ENCODE measurements around the gene KATNB1. TPM values are rescaled to one million over a fixed set of nuclear protein-coding genes. Genes with fewer than 3 reads are reported as not detected.

Gene KATNB1
- total RNA-seq, 1 donor: 23.7 TPM

DNA sequence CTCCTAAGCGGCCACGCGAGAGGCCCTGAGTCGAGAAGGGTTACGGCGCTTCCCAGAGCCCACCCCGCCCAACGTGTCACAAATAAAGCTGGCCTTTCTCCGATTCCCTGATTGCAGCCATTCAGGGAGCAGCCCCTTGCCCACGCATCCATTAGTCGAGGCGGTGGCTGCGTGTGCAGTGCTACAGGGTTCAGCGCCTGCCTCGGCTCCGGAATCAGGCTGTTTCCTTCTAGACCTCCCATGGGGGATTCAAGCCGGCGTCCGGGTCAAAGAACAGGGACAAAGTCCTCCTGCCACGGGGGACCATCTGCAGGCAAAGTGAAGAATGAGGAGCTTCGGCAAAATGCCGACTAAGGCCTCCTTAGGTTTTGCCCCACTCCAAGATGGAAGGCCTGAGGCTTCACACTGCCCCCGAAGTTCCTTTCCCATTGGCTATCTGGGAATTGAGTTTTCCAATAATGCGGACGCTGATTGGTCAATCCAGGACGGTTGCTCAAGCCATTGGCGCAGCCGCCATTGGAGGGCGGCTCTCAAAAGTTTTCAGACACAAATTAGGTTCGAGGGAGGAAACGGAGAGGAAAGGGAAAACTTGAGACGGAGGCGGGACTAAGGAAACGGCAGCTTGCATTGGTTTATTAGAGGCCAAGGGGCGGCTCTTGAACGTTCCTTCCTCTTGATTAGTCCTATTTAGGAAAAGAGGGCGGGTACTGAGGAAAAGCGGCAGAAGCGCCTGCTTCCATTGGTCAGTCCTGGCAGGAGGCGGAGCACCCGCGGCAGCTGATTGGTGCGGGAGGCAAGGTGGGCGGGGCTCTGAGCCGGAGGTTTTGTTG is 430 bp upstream of the KATNB1 start:
- TF ChIP-seq, protein P1, sequence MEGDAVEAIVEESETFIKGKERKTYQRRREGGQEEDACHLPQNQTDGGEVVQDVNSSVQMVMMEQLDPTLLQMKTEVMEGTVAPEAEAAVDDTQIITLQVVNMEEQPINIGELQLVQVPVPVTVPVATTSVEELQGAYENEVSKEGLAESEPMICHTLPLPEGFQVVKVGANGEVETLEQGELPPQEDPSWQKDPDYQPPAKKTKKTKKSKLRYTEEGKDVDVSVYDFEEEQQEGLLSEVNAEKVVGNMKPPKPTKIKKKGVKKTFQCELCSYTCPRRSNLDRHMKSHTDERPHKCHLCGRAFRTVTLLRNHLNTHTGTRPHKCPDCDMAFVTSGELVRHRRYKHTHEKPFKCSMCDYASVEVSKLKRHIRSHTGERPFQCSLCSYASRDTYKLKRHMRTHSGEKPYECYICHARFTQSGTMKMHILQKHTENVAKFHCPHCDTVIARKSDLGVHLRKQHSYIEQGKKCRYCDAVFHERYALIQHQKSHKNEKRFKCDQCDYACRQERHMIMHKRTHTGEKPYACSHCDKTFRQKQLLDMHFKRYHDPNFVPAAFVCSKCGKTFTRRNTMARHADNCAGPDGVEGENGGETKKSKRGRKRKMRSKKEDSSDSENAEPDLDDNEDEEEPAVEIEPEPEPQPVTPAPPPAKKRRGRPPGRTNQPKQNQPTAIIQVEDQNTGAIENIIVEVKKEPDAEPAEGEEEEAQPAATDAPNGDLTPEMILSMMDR (IDR thresholded peaks at IDR 0.05; ENCODE audit: insufficient read depth, low read length): no peak
- DNase-seq (ENCODE audit: low read depth): peak; percentile 100
- peak overlapping the region; percentile 99 for H3K4me3 ChIP-seq (ENCODE audit: low read depth, low read length)

DNA sequence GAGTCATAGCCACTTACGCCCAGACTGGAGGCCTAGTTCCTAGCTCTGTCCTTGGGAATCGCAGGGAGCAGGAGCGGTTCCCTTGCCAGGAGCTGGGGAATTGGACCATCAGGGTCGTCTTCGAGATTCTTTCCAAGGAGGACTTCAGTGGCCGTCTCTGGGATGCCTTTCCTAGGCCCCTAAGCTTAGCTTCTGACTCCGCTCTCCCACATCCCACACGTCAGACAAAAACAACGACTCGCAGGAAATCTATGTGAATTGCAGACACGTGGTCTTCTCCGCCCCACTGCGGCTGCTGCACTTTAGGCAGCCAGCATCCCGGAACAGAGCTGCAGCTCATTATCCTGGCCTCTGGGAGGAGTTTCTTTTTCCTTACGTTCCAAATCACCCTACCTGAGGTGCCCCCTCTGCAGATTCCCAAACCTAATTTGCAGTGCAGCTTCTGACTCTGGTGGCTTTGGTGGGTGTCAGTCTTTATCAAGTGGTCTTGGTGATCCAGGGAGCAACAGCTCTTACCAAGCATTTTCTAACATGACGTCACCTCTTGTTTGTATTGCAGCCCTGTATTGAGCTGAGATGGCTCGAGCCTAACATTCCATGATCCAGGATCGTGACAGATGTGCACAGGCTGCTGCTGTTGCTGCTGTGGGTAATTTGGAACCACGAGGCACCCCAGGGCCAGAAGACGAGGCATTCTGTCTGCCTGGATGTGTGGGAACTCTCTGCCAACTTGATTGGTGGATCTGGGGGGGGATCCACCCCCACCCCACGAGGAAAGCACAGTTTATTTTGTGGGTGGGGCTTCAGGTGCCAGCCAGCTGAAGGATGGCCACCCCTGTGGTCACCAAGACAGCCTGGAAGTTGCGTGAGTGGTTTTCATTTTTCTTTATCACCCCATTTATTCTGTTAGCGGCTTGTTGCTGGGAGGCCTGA is 1.1 kb downstream of the KATNB1 start:
- DNase-seq (ENCODE audit: low read depth): peak; percentile 75
- TF ChIP-seq, protein P1 (IDR thresholded peaks at IDR 0.05; ENCODE audit: insufficient read depth, low read length): peak; percentile 26
- H3K4me3 ChIP-seq (ENCODE audit: low read depth, low read length): peak overlapping the region; percentile 99

DNA sequence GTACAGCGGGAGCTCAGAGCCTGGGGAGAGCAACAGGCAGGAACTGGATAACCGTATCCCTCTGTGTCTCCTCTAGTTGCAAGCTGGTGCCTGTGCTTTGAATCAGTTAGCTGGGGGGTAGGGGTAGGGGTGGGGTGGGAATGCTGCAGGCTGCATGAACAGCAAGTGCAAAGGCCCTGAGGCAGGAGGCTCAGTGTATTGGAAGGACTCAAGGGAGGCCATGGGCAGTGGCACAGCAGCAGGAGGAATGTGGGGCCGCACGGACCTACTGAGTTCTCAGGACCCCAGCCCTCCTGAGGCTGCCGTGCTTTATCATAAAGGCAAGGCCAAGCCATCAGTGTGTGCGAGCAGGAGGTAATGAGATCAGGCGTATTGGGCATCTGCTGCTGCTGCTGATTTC is 3.3 kb downstream of the KATNB1 start:
- TF ChIP-seq, protein P1 (IDR thresholded peaks at IDR 0.05; ENCODE audit: insufficient read depth, low read length): no peak
- no peak overlapping the region for H3K4me3 ChIP-seq (ENCODE audit: low read depth, low read length)
- no peak for DNase-seq (ENCODE audit: low read depth)

DNA sequence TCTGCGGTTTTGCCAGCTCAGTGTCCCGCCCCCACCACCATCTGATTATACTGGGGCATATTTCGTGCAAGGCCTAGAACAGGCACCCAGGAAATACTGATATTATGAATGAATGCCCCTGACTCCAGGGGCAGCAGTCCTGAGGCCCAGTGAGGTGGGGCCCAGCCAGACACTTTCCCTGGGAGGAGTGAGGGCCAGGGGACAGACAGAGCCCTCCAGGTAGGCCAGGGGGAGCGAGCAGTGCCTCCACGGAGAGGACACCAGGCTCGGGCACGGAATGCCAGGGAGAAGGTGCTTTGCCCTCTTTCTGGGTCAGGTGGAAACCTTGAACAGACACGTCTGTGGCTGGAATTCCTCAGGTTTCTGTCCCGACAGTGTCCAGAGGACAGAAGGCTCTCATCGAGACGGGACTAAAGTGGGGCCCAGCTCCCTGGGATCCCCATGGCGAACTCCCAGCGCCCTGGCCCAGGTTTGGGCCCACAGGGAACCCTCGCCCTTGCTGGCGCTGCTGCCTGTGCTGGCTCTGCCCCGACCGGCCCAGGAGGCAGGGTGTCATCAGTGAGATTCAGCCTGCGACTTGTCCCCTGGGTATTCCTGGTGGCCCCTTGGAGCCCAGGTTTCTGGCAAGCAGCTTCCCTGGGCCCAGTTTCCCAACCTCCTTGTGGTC is 4.3 kb downstream of the KATNB1 start:
- TF ChIP-seq, protein P1 (IDR thresholded peaks at IDR 0.05; ENCODE audit: insufficient read depth, low read length): no peak
- no peak for DNase-seq (ENCODE audit: low read depth)
- no peak overlapping the region for H3K4me3 ChIP-seq (ENCODE audit: low read depth, low read length)

DNA sequence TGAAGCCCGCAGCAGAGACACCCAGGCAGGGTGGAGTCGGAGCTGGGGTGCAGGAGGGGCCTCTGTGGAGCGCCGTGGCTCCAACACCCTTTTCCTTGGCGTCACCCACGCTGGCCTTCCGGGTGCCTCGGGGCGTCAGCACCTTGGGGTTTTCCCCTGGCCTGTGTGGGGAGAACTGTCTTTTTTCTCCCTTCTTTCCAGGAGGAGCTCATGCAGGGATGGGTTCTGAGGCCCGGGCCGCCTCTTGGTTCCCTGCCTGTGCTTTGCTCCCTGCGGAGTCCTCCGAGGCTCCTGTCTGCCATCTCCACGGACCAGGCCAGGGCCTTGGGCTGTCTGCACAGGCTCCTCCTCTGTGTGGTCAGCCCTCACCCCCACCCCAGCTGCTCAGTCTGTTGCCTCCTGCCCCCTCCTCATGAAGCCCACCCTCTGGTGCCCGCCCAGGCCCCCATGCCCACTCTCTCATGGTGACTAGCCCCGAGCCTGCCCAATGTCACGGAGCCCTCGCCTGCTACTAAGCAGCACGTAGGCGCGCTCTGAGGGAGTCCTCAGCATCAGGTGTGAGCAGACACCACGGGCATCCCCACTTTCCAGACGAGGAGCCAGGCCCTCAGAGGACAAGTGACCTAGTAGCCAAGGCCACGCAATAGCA is 5.0 kb downstream of the KATNB1 start:
- DNase-seq (ENCODE audit: low read depth): no peak
- TF ChIP-seq, protein P1 (IDR thresholded peaks at IDR 0.05; ENCODE audit: insufficient read depth, low read length): no peak
- no peak overlapping the region for H3K4me3 ChIP-seq (ENCODE audit: low read depth, low read length)

DNA sequence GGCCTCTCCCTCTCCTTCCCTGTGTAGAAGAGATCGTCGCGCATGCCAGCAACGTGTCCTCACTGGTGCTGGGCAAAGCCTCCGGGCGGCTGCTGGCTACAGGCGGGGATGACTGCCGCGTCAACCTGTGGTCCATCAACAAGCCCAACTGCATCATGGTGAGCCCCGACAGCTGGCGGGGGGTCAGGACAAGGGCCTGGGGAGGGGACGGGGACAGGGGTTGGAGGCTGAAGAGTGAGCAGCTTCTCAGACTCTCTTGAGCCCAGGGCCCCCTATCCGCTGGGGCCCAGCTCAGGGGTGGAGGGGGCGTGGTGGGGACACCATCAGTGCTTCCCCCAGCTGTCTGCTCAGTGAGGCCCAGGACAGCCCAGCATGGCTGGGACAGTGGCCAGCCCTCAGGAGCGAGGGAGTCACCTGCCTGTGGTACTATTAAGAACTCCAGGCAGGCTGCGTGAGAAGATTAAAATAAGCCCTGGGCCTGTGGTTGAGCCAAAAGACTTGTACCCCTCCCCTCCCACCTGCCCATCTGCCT is 6.2 kb downstream of the KATNB1 start:
- TF ChIP-seq, protein P1 (IDR thresholded peaks at IDR 0.05; ENCODE audit: insufficient read depth, low read length): no peak

More for the DNA sequence above, 6.2 kb downstream of the KATNB1 start:
- H3K4me3 ChIP-seq (ENCODE audit: low read depth, low read length): no peak overlapping the region
- no peak for DNase-seq (ENCODE audit: low read depth)
